ENCODE results near the gene SUSD3. TPM values are rescaled to one million over a fixed set of nuclear protein-coding genes. Genes with fewer than 3 reads are reported as not detected.

The SUSD3 gene
- total RNA-seq, 2 donors from 2014 or later: 7.0 to 21.4 TPM

- no peaks in the 10 kb centered on the region for H3K27me3 ChIP-seq (replicated peaks; ENCODE audit: insufficient read depth)
- peak within 1 kb of the TSS; percentile 79 for H3K4me3 ChIP-seq
- H3K9me3 ChIP-seq: no peaks in the 10 kb centered on the region
- peak; percentile 73 for ATAC-seq (ENCODE audit: insufficient number of reproducible peaks, low FRiP score, low read depth)
- TF ChIP-seq CTCF (IDR thresholded peaks at IDR 0.05): peak; percentile 16
- H3K36me3 ChIP-seq: no peaks in the 10 kb centered on the region
- peaks cover 33 to 53% of the 10 kb centered on the region in 2 donors for H3K4me1 ChIP-seq (ENCODE audit: control insufficient read depth in 1 of 2, low read depth in 2 of 2)
- H3K27ac ChIP-seq: peak within 1 kb of the TSS; percentile 96 to 97
- DNase-seq (ENCODE audit: low spot score): no peak
Observed at GRCh38 chr9:93134015-93134739, 75.7 kb downstream of the SUSD3 start, which contains the start of gene NINJ1. Gene NINJ1, minus strand, starts transcription at chr9:93134251. Its CDS starts 34 bp downstream, at chr9:93134217.

Other genes with a start within 250 kb of the SUSD3 start
- gene ZNF484, start 180.7 kb upstream of the SUSD3 start, total RNA-seq: 10 to 100 TPM; 13.9 to 24.5 TPM
- gene FGD3, start 111.2 kb upstream of the SUSD3 start, total RNA-seq: 10 to 100 TPM in 1 of 2 donors, 1 to 10 TPM in 1; 9.9 to 13.7 TPM
- 100 to 1,000 TPM in 1 of 2 donors, 10 to 100 TPM in 1; 46.3 to 103 TPM for gene CARD19, start 37.5 kb downstream of the SUSD3 start, total RNA-seq
- gene NINJ1, start 75.5 kb downstream of the SUSD3 start, total RNA-seq: 100 to 1,000 TPM in 1 of 2 donors, 10 to 100 TPM in 1; 71.2 to 194 TPM
- 1 to 10 TPM in 1 of 2 donors, under 1 TPM in 1; 0.95 to 4.7 TPM for gene WNK2, start 125.4 kb downstream of the SUSD3 start, total RNA-seq